ENCODE results near the gene SPEM3. TPM values are rescaled to one million over a fixed set of nuclear protein-coding genes. Genes with fewer than 3 reads are reported as not detected.

SPEM3 gene
- total and polyA plus RNA-seq, 10 of the 15 experiments (the other 5 are each of a cell fraction or from before 2014, with no cell fraction given) = not detected

- SMC1A ChIA-PET (ENCODE audit: uncharacterized antibody, unreplicated experiment) = no interaction called here
- H4K20me1 ChIP-seq (ENCODE audit: control insufficient read depth, insufficient read depth) = no peaks in the 10 kb centered on the region
- peaks cover 2% of the 10 kb centered on the region for H3K79me2 ChIP-seq (ENCODE audit: control insufficient read depth, insufficient read depth, low read length)
- CTCF ChIA-PET = no interaction called here
- no peak overlapping the region for H3K4me2 ChIP-seq (ENCODE audit: control insufficient read depth, insufficient read depth)
- H3K36me3 ChIP-seq (ENCODE audit: control insufficient read depth in 2 of 2, insufficient read depth in 2 of 2, low read length in 1 of 2) = no peaks in the 10 kb centered on the region
- WGBS (ENCODE audit: insufficient coverage, insufficient replicate concordance, low lambda C conversion rate, missing lambda C conversion rate) = 96% methylated on average over 4 of the region's 4 CpGs
- H3K4me3 ChIP-seq = no peak overlapping the region
- no peak overlapping the region for H3K9ac ChIP-seq (ENCODE audit: control insufficient read depth, insufficient read depth, low read length)
- no TSS peak for BruUV-seq (replicated peaks)
- no peak overlapping the region for H2AFZ ChIP-seq (ENCODE audit: control insufficient read depth, low read depth, low read length)
- no peaks in the 10 kb centered on the region for H3K4me1 ChIP-seq (ENCODE audit: control insufficient read depth, insufficient read depth, low read length)
- no peak for DNase-seq (ENCODE audit: low read depth, low spot score)
- no peaks in the 10 kb centered on the region for H3K27me3 ChIP-seq (replicated peaks in 1 of 2; ENCODE audit: control insufficient read depth in 2 of 2, insufficient read depth in 2 of 2, low read length in 1 of 2)
- in situ Hi-C loops (cut with MboI) (no loop called here), intact Hi-C loops (cut with micrococcal nuclease; ENCODE audit: unreplicated experiment) (no loop called here)
- POLR2A ChIA-PET = interaction anchor here (3.2 kb wide), 1 partner anchor 7 kb away, joined by 23 read pairs; the partner anchor contains the start of gene TMEM256
- no peak overlapping the region for H3K27ac ChIP-seq (ENCODE audit: control insufficient read depth, insufficient read depth)
- RAD21 ChIA-PET (ENCODE audit: unreplicated experiment) = no interaction called here
- no peak for ATAC-seq
- H3K9me3 ChIP-seq (replicated peaks; ENCODE audit: control insufficient read depth, insufficient read depth, low read length) = no peaks in the 10 kb centered on the region
- no peak for TF ChIP-seq E2F4 (IDR thresholded peaks at IDR 0.05; ENCODE audit: low read depth, low read length)
- no peak for TF ChIP-seq STAT1 (conservative IDR thresholded peaks at IDR 0.05)
- TF ChIP-seq ASH2L (IDR thresholded peaks at IDR 0.05; ENCODE audit: borderline replicate concordance, low read depth) = no peak
- no peak for TF ChIP-seq MYC (IDR thresholded peaks at IDR 0.05; ENCODE audit: insufficient read depth, insufficient read length, insufficient replicate concordance, low read length, severe bottlenecking)
- no peak for TF ChIP-seq ATF7 (IDR thresholded peaks at IDR 0.05; ENCODE audit: low read depth)
- TF ChIP-seq BRCA1 (IDR thresholded peaks at IDR 0.05; ENCODE audit: low read depth, low read length) = no peak
- no peak for TF ChIP-seq ZSCAN29 (IDR thresholded peaks at IDR 0.05)
- TF ChIP-seq EZH2 (IDR thresholded peaks at IDR 0.05; ENCODE audit: borderline replicate concordance, control insufficient read depth, low read depth, low read length) = no peak
- TF ChIP-seq ZNF592 (IDR thresholded peaks at IDR 0.05) = no peak
- TF ChIP-seq JUNB (IDR thresholded peaks at IDR 0.05) = no peak
- no peak for TF ChIP-seq BHLHE40 (IDR thresholded peaks at IDR 0.05; ENCODE audit: borderline replicate concordance in 1 of 2, low read depth in 2 of 2, low read length in 1 of 2)
- TF ChIP-seq ATF3 (IDR thresholded peaks at IDR 0.05; ENCODE audit: borderline replicate concordance, extremely low read depth, low read depth, low read length) = no peak
- TF ChIP-seq RAD51 (IDR thresholded peaks at IDR 0.05) = no peak
- no peak for TF ChIP-seq SMARCA5 (IDR thresholded peaks at IDR 0.05)
- TF ChIP-seq HSF1 (IDR thresholded peaks at IDR 0.05; ENCODE audit: low read depth, low read length) = no peak
- TF ChIP-seq USF1 (IDR thresholded peaks at IDR 0.05; ENCODE audit: borderline replicate concordance, extremely low read length, insufficient read depth, low read depth, low read length) = no peak
- no peak for FAIRE-seq
These were observed 32.5 kb upstream of the SPEM3 start for GRCh38 chr17:7396147-7396546.

Data from GM12878 (cell line).